OCI-LY1 (cell line): ENCODE measurements around the gene MGRN1.

Experiments
- CTCF ChIP-seq: fragments of 200-600 bp; sonication (generic), shearing (Covaris generic); IDR thresholded peaks from 2 replicates; pipeline ENCODE4 v1.5.1; 2017; ENCODE audit warnings: mild to moderate bottlenecking, antibody characterized with exemption, low read length, moderate library complexity, mixed read lengths
- EZH2 ChIP-seq: fragments of 200-600 bp; sonication (generic), shearing (Covaris generic); IDR thresholded peaks from 2 replicates; pipeline ENCODE4 v1.8.0; 2017; ENCODE audit warnings: borderline replicate concordance, mixed run types, mild to moderate bottlenecking, antibody characterized with exemption, low read length, moderate library complexity, mixed read lengths

GRCh38 chr16:4718466-4718865, 93.8 kb downstream of the MGRN1 start:
- no peak for TF ChIP-seq CTCF
- TF ChIP-seq EZH2, result no peak
